ENCODE data around the gene THSD8. TPM values are rescaled to one million over a fixed set of nuclear protein-coding genes. Genes with fewer than 3 reads are reported as not detected.
"Not testable (repeated sequence)": the region's sequence is repeated elsewhere in the genome, so short reads cannot be mapped to it uniquely, and the experiment has no call there.

THSD8 gene
- total RNA-seq, 1 donor from 2014 or later, result 29.4 TPM

DNA sequence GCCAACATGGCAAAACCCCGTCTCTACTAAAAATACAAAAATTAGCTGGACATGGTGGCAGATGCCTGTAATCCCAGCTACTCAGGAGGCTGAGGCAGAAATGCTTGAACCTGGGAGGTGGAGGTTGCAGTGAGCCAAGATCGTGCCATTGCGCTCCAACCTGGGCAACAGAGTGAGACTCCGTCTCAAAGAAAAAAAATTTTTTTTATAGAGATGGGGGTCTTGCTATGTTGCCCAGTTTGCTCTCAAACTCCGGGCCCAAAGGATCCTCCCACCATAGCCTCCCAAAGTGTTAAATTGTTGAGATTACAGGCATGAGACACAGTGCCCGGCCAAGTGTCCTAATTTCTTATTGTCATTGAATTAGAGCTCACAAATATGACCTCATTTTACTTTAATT, 15.3 kb downstream of the THSD8 start:
- intact Hi-C loops (cut with micrococcal nuclease), result not testable (repeated sequence)

GRCh38 chr19:12817810-12818209, 15.9 kb downstream of the THSD8 start:
- intact Hi-C loops (cut with micrococcal nuclease), result not testable (repeated sequence)

- intact Hi-C loops (cut with micrococcal nuclease), result no loop called here
Observed at GRCh38 chr19:12821761-12822160, 19.9 kb downstream of the THSD8 start.

- intact Hi-C loops (cut with micrococcal nuclease), result no loop called here
Observed at GRCh38 chr19:12825254-12826131, 23.6 kb downstream of the THSD8 start.

DNA sequence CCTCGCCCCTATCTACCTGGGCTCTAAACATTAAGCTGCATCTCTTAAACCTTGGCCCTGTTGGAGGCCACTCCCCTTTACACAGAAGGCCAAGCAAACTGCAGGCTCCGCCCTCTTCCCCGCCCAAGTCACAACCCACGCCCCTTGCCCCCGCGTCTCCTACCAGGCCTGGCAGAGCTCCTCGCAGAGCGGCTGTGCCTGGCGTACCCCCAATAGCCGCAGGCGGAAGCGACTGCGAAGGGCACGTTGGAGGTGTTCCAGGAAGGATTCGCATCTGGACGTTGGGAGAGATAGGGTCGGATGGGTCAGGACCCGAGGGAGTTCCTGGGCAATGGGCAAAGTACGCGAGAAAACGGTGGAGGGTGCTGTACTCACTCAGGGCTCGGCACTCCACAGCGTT, 26.6 kb downstream of the THSD8 start:
- intact Hi-C loops (cut with micrococcal nuclease), result no loop called here

DNA sequence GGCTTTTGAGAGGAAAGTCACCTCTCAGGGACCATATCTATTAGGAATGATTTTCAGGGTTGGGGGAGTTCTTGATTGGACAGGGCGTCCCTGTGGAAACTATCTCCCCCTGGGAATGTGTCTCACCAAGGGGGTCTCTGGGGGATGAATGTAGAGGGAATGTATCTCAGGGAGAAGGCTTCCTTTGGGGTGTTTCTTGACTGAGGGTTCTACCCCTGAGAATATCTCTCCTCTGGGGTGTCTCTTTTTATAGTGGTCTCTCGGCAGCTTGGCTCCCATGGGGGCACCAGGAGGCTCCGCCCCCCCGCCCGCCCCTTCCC, 31.5 kb downstream of the THSD8 start:
- intact Hi-C loops (cut with micrococcal nuclease), result no loop called here

GRCh38 chr19:12833738-12834565, 32.1 kb downstream of the THSD8 start:
- intact Hi-C loops (cut with micrococcal nuclease), result no loop called here

- intact Hi-C loops (cut with micrococcal nuclease), result no loop called here
Observed at GRCh38 chr19:12834566-12834943, 32.7 kb downstream of the THSD8 start, which contains the start of gene RTBDN. TSS of gene RTBDN (minus strand) at chr19:12834579. CDS start at chr19:12829979, 4,600 bp downstream.

GRCh38 chr19:12834976-12835757, 33.3 kb downstream of the THSD8 start:
- intact Hi-C loops (cut with micrococcal nuclease), result no loop called here

DNA sequence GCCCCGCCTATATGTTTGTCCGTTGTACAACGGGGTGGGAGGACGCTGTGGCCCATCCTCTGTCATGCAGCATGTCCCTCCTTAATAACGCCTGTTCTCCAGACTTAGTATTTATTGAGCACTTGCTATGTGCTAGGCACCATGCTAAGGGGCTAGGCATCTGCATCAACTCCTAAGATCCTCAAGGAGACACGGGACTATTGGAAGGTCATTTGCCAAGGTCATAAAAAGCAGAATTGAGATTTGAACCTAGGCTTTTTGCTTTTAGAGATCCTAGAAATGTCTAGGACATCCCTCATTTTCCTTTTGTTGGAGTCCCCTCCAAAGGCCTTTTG, 34.6 kb downstream of the THSD8 start:
- intact Hi-C loops (cut with micrococcal nuclease), result no loop called here

DNA sequence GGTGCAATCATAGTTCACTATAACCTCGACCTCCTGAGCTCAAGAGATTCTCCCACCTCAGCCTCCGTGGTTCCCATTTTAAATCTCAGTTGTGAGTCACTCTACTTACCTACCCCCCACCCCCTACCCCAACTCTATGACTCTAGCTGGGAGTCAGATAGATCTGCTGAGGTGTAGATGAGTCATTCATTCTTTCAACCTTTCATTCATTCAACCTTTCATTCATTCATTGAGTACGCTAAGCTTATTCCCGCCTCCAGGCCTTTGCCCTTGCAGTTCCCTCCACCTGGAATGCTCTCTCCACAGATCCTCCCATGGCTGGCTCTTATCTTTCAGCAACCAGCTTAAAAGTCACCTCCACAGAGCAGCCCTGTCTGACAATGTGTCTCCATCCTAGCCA, 35.4 kb downstream of the THSD8 start:
- intact Hi-C loops (cut with micrococcal nuclease), result no loop called here

DNA sequence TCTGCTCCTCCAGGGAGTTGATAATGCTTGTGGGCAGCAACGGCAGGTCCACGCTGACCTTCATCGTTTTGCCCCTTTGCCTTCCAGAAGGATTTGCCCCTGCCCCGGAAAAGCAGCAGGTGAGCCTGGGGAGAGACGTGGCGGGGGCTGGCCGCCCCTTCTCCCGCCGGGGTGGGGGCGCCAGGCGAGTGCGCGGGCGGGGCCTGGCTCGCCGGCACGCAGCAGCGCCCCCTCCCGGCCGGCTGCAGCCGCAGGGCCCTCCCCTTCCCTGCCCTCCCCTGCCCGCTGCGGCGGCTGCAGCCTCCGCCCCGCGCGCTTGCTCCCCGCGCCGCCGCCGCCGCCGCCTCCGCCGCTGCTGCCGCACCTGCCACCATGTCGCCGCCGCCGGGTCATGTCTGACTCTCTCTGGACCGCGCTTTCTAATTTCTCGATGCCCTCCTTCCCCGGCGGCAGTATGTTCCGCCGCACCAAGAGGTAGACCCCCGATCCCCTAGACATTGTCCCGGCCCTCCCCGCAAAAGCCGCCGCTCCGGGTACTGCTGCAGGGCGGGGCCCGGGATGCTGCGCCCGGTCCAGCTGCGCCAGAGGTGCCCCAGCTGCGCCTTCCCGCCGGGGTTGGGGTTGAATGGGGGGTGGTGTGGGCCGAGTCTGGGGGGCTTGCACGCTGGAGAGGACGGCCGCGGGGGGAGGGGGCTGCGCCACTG, 36.5 kb downstream of the THSD8 start, which contains the start of gene MAST1:
MAST1 (plus strand) TSS at position 334 of the 704 bp plus-strand sequence; CDS start at position 392, 58 bp downstream.
- intact Hi-C loops (cut with micrococcal nuclease), result no loop called here

DNA sequence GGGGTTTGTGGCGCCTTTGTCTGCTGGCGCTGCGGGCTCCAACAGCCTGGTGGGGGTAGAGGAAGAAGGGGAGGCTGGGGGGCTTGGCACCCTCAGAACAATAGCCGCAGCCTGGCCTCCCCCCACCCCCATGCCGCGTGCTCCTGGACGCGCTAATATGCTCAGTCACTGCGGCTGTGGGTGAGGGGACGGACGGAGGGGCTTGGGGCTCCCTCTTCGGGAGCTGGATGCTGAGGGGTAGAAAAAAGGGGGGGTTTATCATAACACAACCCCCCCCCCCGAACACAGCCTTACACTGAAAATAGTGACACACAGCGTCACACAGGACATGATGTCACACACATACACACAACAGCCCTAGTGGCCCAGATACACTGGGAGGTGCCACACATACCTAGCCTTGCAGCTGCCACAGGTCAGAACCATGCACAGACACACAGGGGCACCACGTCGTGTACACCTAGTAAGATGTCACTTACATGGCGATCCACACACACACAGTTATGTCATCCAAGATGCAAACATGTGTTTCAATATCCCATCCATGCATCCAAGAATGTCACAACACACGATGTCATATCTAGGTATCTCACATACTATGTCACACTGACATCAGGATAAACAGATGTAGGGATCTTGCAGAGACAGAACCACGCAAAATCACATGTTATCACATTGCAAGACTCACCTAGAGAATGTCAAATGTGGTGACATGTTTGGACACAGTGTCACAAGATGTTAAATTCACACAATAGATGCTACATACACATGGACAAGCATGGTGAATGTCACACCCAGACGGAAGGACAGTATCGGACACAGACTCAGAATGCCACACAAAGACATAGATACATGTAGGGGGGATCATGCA, 37.3 kb downstream of the THSD8 start:
- intact Hi-C loops (cut with micrococcal nuclease), result no loop called here

DNA sequence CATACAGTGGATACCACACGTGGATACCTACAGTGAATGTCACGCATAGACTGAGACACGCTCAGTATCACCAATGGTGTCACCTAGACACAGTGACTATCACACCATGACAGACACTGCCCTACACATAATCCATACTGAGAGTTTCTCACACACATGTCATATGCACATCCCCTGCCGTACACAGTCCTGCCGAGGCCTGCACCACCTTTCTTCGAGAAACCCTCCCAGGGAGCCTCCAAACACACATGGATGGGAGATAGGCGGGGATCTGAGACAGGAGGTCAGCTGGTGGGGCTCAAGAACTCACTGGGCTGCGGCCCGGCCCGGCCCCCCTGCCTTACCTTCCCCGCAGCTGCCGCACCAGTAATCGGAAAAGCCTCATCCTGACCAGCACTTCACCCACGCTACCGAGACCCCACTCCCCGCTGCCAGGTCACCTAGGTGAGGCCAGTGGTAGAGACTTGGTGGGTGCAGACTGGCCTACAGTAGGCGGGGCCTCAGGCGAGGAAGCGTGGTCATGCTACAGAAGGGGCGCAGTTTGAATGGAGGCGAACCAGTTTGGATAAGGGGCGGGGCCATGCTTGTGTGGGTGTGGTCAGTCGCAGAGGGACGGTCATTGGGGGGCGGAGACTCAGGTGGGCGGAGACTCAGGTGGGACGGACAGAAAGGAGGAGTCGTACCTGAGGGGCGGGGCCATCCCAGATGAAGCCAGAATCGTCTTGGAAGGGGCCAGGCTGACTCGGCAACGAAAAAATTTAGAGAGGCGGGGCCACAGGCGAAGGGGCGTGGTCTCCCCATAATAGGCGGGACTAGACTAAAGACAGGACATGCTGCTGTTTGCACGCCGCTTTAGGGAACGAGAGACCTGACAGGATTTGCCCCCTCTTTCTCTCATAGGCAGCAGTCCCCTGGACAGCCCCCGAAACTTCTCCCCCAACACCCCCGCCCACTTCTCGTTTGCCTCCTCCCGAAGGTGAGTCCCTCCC, 38.5 kb downstream of the THSD8 start:
- intact Hi-C loops (cut with micrococcal nuclease), result no loop called here

- intact Hi-C loops (cut with micrococcal nuclease), result no loop called here
Observed at GRCh38 chr19:12841094-12841493, 39.2 kb downstream of the THSD8 start.

- intact Hi-C loops (cut with micrococcal nuclease), result no loop called here
Observed at GRCh38 chr19:12842511-12842910, 40.6 kb downstream of the THSD8 start.

DNA sequence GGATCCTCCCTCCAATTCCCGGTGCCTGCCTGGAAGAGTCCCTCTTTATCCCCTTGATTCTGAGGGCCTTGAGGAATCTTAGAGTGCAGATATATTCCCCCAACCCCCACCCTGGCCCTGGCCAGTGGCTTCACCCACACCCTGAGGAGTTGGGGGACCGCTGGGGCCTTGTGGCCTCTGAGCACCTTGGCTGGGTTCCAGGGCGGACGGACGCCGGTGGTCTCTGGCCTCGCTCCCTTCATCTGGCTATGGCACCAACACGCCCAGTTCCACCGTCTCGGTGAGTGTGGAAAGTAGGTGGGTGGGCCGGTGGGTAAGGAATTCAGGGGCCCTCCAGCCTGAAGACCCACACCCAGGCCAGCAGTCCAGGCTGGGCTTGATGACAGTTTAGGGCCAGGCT, 41.5 kb downstream of the THSD8 start:
- intact Hi-C loops (cut with micrococcal nuclease), result no loop called here

- intact Hi-C loops (cut with micrococcal nuclease), result no loop called here
Observed at GRCh38 chr19:12843999-12844732, 42.3 kb downstream of the THSD8 start.
